Tibial artery (tissue), 4 donors: ENCODE results near the gene LTBP3.

ENCODE experiments used
- DNase-seq, 2 donors: peaks; one replicate each; pipeline ENCODE4 v3.0.0-alpha.2; 2019
- H3K27ac ChIP-seq, 2 donors: fragments of 200-600 bp; sonication (generic) in 1 of 2; 1 replicate in 1 of 2; 2 replicates in 1 of 2; pipeline ENCODE4 v1.5.1; 2018 to 2019; ENCODE audit warnings: mild to moderate bottlenecking in 1 of 2
- H3K27me3 ChIP-seq, 2 donors: fragments of 200-600 bp; sonication (generic) in 1 of 2; one replicate each; pipeline versions ENCODE4 v1.5.1 to v1.6.0; 2016 to 2019
- H3K36me3 ChIP-seq, 3 donors: fragments of 200-600 bp; sonication (generic) in 2 of 3; one replicate each; pipeline ENCODE4 v1.5.1; 2016 to 2019; ENCODE audit warnings: mild to moderate bottlenecking in 2 of 3
- H3K4me1 ChIP-seq, 4 donors: fragments of 200-600 bp; sonication (generic) in 2 of 4; 1 replicate in 3 of 4; 2 replicates in 1 of 4; pipeline ENCODE4 v1.5.1; 2016 to 2019
- H3K4me3 ChIP-seq, 2 donors: fragments of 200-600 bp; sonication (generic) in 1 of 2; 1 replicate in 1 of 2; 2 replicates in 1 of 2; pipeline ENCODE4 v1.5.1; 2018 to 2019; ENCODE audit warnings: mild to moderate bottlenecking in 2 of 2
- H3K9me3 ChIP-seq, 3 donors: fragments of 200-600 bp; sonication (generic) in 1 of 3; one replicate each; pipeline ENCODE4 v1.5.1; 2016 to 2019
- CTCF ChIP-seq, 2 experiments: fragments of 200-600 bp in 1 of 2; fragments of 450-650 bp in 1 of 2; IDR thresholded peaks; one replicate each; pipeline ENCODE4 v1.5.1; 2017 to 2019; ENCODE audit warnings: antibody characterized with exemption in 2 of 2, mild to moderate bottlenecking in 1 of 2, moderate library complexity in 1 of 2
- intact Hi-C: fragments of 100-400 bp; cut with DNase I; formaldehyde crosslinking; loops from one replicate; pipeline ENCODE4 v1.15.0; 2023; ENCODE audit warnings: low total_unique reads

Gene LTBP3

GRCh38 chr11:65547446-65548125 lies 10.6 kb downstream of the LTBP3 start:
- H3K27ac ChIP-seq, result no peak overlapping the region
- H3K4me1 ChIP-seq, result peaks cover 0 to 5% (median 2%) of the 10 kb centered on the region in 4 donors
- H3K27me3 ChIP-seq, result no peaks in the 10 kb centered on the region
- intact Hi-C loops, result no loop called here
- peaks cover 0 to 95% (median 45%) of the 10 kb centered on the region in 3 donors for H3K36me3 ChIP-seq
- no peaks in the 10 kb centered on the region for H3K9me3 ChIP-seq
- TF ChIP-seq CTCF (IDR thresholded peaks at IDR 0.05), result no peak
- H3K4me3 ChIP-seq, result no peak overlapping the region
- no peak for DNase-seq

- DNase-seq, result peak; percentile 77 to 86
- no peak for TF ChIP-seq CTCF (IDR thresholded peaks at IDR 0.05)
- intact Hi-C loops, result no loop called here
- Histone ChIP-seq H3K4me1 (peaks cover 0 to 12% (median 6%) of the 10 kb centered on the region in 4 donors), H3K9me3 (no peaks in the 10 kb centered on the region), H3K36me3 (peaks cover 0 to 84% (median 36%) of the 10 kb centered on the region in 3 donors), H3K4me3 (peak overlapping the region in 1 of 2 donors; percentile 26), H3K27me3 (no peaks in the 10 kb centered on the region), H3K27ac (peak overlapping the region; percentile 32 to 48)
Measured at GRCh38 chr11:65546217-65546958, 11.8 kb downstream of the LTBP3 start.

DNA sequence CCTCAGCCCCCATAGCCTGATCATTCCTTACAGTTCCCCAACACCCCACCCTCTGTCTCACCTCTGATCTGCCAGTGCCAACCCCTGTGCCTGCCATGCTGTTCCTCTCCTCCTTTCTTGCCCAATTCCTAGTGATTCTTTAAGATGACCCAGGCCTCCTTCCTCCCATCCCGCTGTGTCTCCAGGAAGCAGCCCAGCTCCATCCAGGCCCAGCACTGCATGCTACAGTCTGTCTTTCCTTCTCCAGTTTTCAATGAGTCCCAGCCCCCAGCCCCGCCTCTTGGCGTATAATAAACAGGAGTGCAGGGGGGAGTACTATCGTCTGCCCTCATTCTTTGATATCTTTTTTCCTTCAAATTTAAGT lies 12.3 kb downstream of the LTBP3 start:
- TF ChIP-seq CTCF (IDR thresholded peaks at IDR 0.05), result no peak
- Histone ChIP-seq H3K27ac (peak overlapping the region in 1 of 2 donors; percentile 32), H3K9me3 (no peaks in the 10 kb centered on the region), H3K4me1 (peaks cover 0 to 17% (median 12%) of the 10 kb centered on the region in 4 donors), H3K36me3 (peaks cover 0 to 79% (median 30%) of the 10 kb centered on the region in 3 donors), H3K27me3 (no peaks in the 10 kb centered on the region), H3K4me3 (no peak overlapping the region)
- intact Hi-C loops, result no loop called here
- DNase-seq, result no peak

GRCh38 chr11:65542738-65543390 lies 15.3 kb downstream of the LTBP3 start:
- peak overlapping the region in 1 of 2 donors; percentile 91 for H3K27ac ChIP-seq
- H3K9me3 ChIP-seq, result no peaks in the 10 kb centered on the region
- intact Hi-C loops, result loop anchor here (5.0 kb wide), 1 partner anchor 44 kb away; no protein-coding TSS in a partner anchor
- no peak for DNase-seq
- no peak for TF ChIP-seq CTCF (IDR thresholded peaks at IDR 0.05)
- H3K36me3 ChIP-seq, result peaks cover 9 to 72% (median 38%) of the 10 kb centered on the region in 3 donors
- H3K4me3 ChIP-seq, result no peak overlapping the region
- H3K4me1 ChIP-seq, result peaks cover 0 to 35% (median 25%) of the 10 kb centered on the region in 4 donors
- no peaks in the 10 kb centered on the region for H3K27me3 ChIP-seq

DNA sequence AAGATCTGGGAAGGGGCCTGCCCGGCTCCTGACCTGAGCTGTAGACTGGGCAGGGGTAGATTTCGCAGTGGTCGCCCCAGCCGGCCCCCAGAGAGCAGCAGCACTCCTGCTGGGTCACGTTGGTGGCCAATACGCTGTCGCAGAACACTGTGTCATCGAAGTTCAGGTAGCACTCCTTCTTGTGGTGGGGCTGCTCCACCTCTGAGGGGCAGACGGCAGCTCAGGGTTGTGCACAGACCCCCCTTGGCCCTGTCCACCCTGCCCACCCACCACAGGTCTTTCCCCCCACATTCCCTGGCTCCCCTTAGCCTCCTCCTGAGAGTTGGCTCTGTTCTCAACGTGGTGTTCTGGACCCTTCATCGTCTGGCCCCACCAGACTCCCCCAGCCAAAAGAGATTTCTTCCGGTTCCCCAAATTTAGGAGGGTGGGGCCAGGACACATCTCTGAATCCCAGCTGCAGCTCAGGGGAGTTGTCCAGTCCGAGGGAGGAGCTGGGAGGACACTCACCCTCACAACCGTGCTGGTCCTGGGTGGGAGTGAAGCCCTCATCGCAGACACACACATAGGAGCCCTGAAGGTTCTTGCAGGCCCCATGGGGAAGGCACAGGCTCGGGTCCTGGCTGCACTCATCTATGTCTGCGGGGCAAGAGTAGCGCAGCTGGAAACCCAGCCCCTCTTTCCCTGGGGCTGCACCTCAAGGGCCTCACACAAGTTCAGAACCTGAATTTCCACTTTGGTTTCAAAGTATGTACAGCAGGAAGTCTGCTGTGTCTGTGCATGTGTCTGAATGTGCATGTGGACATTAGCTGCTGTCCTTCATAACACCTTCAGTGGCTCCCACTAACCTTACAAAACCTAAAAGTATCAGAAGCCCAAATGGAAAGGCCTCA lies 16.8 kb downstream of the LTBP3 start:
- intact Hi-C loops, result loop anchor here (2.0 to 5.0 kb wide), 2 partner anchors 27 to 46 kb away; no protein-coding TSS in a partner anchor
- H3K36me3 ChIP-seq, result peaks cover 15 to 73% (median 34%) of the 10 kb centered on the region in 3 donors

More for the DNA sequence above, 16.8 kb downstream of the LTBP3 start:
- Histone ChIP-seq H3K9me3 (no peaks in the 10 kb centered on the region), H3K4me3 (peak overlapping the region; percentile 50 to 58), H3K4me1 (peaks cover 0 to 34% (median 23%) of the 10 kb centered on the region in 4 donors), H3K27me3 (no peaks in the 10 kb centered on the region), H3K27ac (peak overlapping the region; percentile 86 to 91)
- DNase-seq, result no peak
- peak in 1 of 2 experiments; percentile 2 for TF ChIP-seq CTCF (IDR thresholded peaks at IDR 0.05)
